Type B pancreatic cell (in vitro differentiated cells): Measurements from ENCODE around the gene PPP1R9A. TPM values are rescaled to one million over a fixed set of nuclear protein-coding genes. Genes with fewer than 3 reads are reported as not detected.

ENCODE experiments used
- DNase-seq: peaks from one replicate; pipeline ENCODE4 v3.0.0; 2021; ENCODE audit warnings: mixed read lengths; ENCODE audit not compliant: unreplicated experiment; ENCODE audit errors: extremely low spot score
- H3K27ac Mint-ChIP-seq: 2 replicates; pipeline ENCODE4 v1.8.0; 2021; ENCODE audit warnings: mild to moderate bottlenecking, mixed read lengths
- H3K27me3 Mint-ChIP-seq: 2 replicates; pipeline ENCODE4 v1.8.0; 2021; ENCODE audit warnings: mixed read lengths
- H3K36me3 Mint-ChIP-seq: 2 replicates; pipeline ENCODE4 v1.8.0; 2021; ENCODE audit warnings: mixed read lengths
- H3K4me1 Mint-ChIP-seq: one replicate; pipeline ENCODE4 v1.8.0; 2021; ENCODE audit warnings: mixed read lengths; ENCODE audit not compliant: unreplicated experiment
- H3K4me3 Mint-ChIP-seq: 2 replicates; pipeline ENCODE4 v1.8.0; 2021; ENCODE audit warnings: mild to moderate bottlenecking, mixed read lengths
- H3K9me3 Mint-ChIP-seq: 2 replicates; pipeline ENCODE4 v1.8.0; 2021; ENCODE audit warnings: mixed read lengths
- CTCF ChIP-seq: fragments of 200-600 bp; sonication (generic); conservative IDR thresholded peaks from 2 replicates; pipeline ENCODE4 v1.5.0; 2021; ENCODE audit warnings: antibody characterized with exemption, mild to moderate bottlenecking
- total RNA-seq: library from RNA; stranded (reverse); gene quantifications from 2 replicates; pipeline ENCODE4 v1.2.1, GENCODE V29; 2021; ENCODE audit warnings: low replicate concordance

Gene PPP1R9A
- total RNA-seq, 1 donor from 2014 or later, result 21.3 TPM

- Mint-ChIP-seq H3K4me3 (no peak overlapping the region), H3K4me1 (peaks cover 33% of the 10 kb centered on the region), H3K36me3 (peaks cover 10% of the 10 kb centered on the region), H3K9me3 (peaks cover 7% of the 10 kb centered on the region), H3K27me3 (no peaks in the 10 kb centered on the region), H3K27ac (no peak overlapping the region)
- no peak for TF ChIP-seq CTCF
- no peak for DNase-seq
Observed at GRCh38 chr7:94975336-94975735, 67.9 kb downstream of the PPP1R9A start.

- H3K4me1 Mint-ChIP-seq, result no peaks in the 10 kb centered on the region
- TF ChIP-seq CTCF, result no peak
- H3K36me3 Mint-ChIP-seq, result peaks cover 13% of the 10 kb centered on the region
- no peak overlapping the region for H3K4me3 Mint-ChIP-seq
- peaks cover 7% of the 10 kb centered on the region for H3K9me3 Mint-ChIP-seq
- no peaks in the 10 kb centered on the region for H3K27me3 Mint-ChIP-seq
- DNase-seq, result no peak
- no peak overlapping the region for H3K27ac Mint-ChIP-seq
Observed at GRCh38 chr7:94980418-94981142, 73.2 kb downstream of the PPP1R9A start.

- Mint-ChIP-seq H3K27me3 (no peaks in the 10 kb centered on the region), H3K36me3 (peaks cover 10% of the 10 kb centered on the region), H3K9me3 (peaks cover 11% of the 10 kb centered on the region), H3K4me3 (no peak overlapping the region), H3K4me1 (peaks cover 29% of the 10 kb centered on the region), H3K27ac (no peak overlapping the region)
- DNase-seq, result no peak
- TF ChIP-seq CTCF, result no peak
Observed at GRCh38 chr7:94995921-94996320, 88.5 kb downstream of the PPP1R9A start.

GRCh38 chr7:94996369-94996768 is 89.0 kb downstream of the PPP1R9A start:
- Mint-ChIP-seq H3K27ac (no peak overlapping the region), H3K36me3 (peaks cover 10% of the 10 kb centered on the region), H3K4me3 (no peak overlapping the region), H3K9me3 (peaks cover 7% of the 10 kb centered on the region), H3K27me3 (no peaks in the 10 kb centered on the region), H3K4me1 (peaks cover 32% of the 10 kb centered on the region)
- TF ChIP-seq CTCF, result no peak
- DNase-seq, result no peak

- H3K4me1 Mint-ChIP-seq, result peaks cover 33% of the 10 kb centered on the region
- no peaks in the 10 kb centered on the region for H3K27me3 Mint-ChIP-seq
- H3K27ac Mint-ChIP-seq, result no peak overlapping the region
- H3K36me3 Mint-ChIP-seq, result peaks cover 5% of the 10 kb centered on the region
- DNase-seq, result no peak
- H3K9me3 Mint-ChIP-seq, result peaks cover 7% of the 10 kb centered on the region
- TF ChIP-seq CTCF, result no peak
- H3K4me3 Mint-ChIP-seq, result no peak overlapping the region
Observed at GRCh38 chr7:94997547-94997946, 90.2 kb downstream of the PPP1R9A start.
